HCT116 (cell line): ENCODE data around the gene TNKS1BP1. TPM values are rescaled to one million over a fixed set of nuclear protein-coding genes. Genes with fewer than 3 reads are reported as not detected.
A peak's percentile ranks its signal among the peaks of the same experiment; 100 is the strongest.

Experiments
- ATAC-seq: fragments of 200-7000 bp; cut with Tn5 transposase; 2 replicates; pipeline ENCODE4 v1.9.1; 2020; ENCODE audit warnings: mild to moderate bottlenecking, moderate library complexity
- BruUV-seq: library from RNA; stranded (reverse); fragments of 400-500 nt; replicated peaks from 2 replicates; lab custom pipeline; 2021; lab: Mats Ljungman, UMichigan
- CTCF ChIA-PET: fragments of 300-600 bp; sonication (Branson Sonifier 250); formaldehyde crosslinking; loops from one replicate; lab custom pipeline; 2021; ENCODE audit warnings: antibody characterized with exemption; lab: Charles Lee
- POLR2A ChIA-PET: fragments of 300-600, 350-600 bp; sonication (Branson Sonifier 250); formaldehyde crosslinking; loops from one replicate; lab custom pipeline; 2021; ENCODE audit warnings: antibody characterized with exemption; lab: Charles Lee
- RAD21 ChIA-PET, 2 experiments: fragments of 300-600 bp; sonication (Branson Sonifier 250); formaldehyde crosslinking; loops; one replicate each; lab custom pipeline; 2023; ENCODE audit warnings: low total read pairs in 2 of 2; ENCODE audit not compliant: uncharacterized antibody in 2 of 2, unreplicated experiment in 2 of 2, low non-redundant PET in 1 of 2; lab: Charles Lee
- DNase-seq: peaks from one replicate; pipeline ENCODE4 v3.0.0-alpha.2; 2010; ENCODE audit warnings: low read depth, low spot score
- H2AFZ ChIP-seq: fragments of 200-600 bp; shearing (Covaris generic), sonication (generic); 2 replicates; pipeline ENCODE4 v1.6.1; 2017; ENCODE audit warnings: low read depth, mixed run types, mixed read lengths, antibody characterized with exemption, low read length; ENCODE audit not compliant: poor library complexity, severe bottlenecking
- H3K27ac ChIP-seq: 2 replicates; pipeline ENCODE4 v1.5.1; 2012; ENCODE audit warnings: low read depth, low read length
- H3K27me3 ChIP-seq: fragments of 200-600 bp; sonication (generic); 2 replicates; pipeline ENCODE4 v1.6.1; 2016; ENCODE audit warnings: mixed run types, low read length, mixed read lengths; ENCODE audit not compliant: insufficient read depth
- H3K36me3 ChIP-seq, 2 experiments: fragments of 200-500 bp in 1 of 2; fragments of 200-600 bp in 1 of 2; sonication (Bioruptor generic) in 1 of 2; sonication (generic) in 1 of 2; 2 replicates each; pipeline versions ENCODE4 v1.5.1 to v1.6.1; 2014 to 2016; ENCODE audit warnings: low read length in 2 of 2, inconsistent platforms in 1 of 2, mixed read lengths in 1 of 2, mixed run types in 1 of 2; ENCODE audit not compliant: insufficient read depth in 2 of 2, control insufficient read depth in 1 of 2
- H3K4me1 ChIP-seq, 2 experiments: fragments of 200-600 bp in 1 of 2; sonication (generic) in 1 of 2; 2 replicates each; pipeline versions ENCODE4 v1.5.1 to v1.6.1; 2012 to 2017; ENCODE audit warnings: low read length in 2 of 2, inconsistent platforms in 1 of 2, mild to moderate bottlenecking in 1 of 2, mixed read lengths in 1 of 2, mixed run types in 1 of 2, moderate library complexity in 1 of 2; ENCODE audit not compliant: insufficient read depth in 2 of 2, control insufficient read depth in 1 of 2
- H3K4me2 ChIP-seq: fragments of 200-600 bp; sonication (generic); 2 replicates; pipeline ENCODE4 v1.6.1; 2017; ENCODE audit warnings: mixed run types, low read length, mixed read lengths
- H3K4me3 ChIP-seq, 2 experiments: fragments of 200-600 bp in 1 of 2; sonication (generic) in 1 of 2; replicated peaks in 1 of 2; 2 replicates each; pipeline ENCODE4 v1.5.1; 2011 to 2016; ENCODE audit warnings: low read length in 2 of 2, control low read depth in 1 of 2, low read depth in 1 of 2, mild to moderate bottlenecking in 1 of 2, mixed read lengths in 1 of 2, mixed run types in 1 of 2
- H3K79me2 ChIP-seq: fragments of 200-600 bp; sonication (generic); 2 replicates; pipeline ENCODE4 v1.6.1; 2017; ENCODE audit warnings: mild to moderate bottlenecking, mixed run types, low read length, moderate library complexity, mixed read lengths; ENCODE audit not compliant: insufficient read depth
- H3K9ac ChIP-seq: fragments of 200-600 bp; sonication (generic); 2 replicates; pipeline ENCODE4 v1.6.1; 2016; ENCODE audit warnings: low read length, mixed read lengths
- H3K9me2 ChIP-seq: fragments of 200-600 bp; sonication (generic), shearing (Covaris generic); 2 replicates; pipeline ENCODE4 v1.6.1; 2017; ENCODE audit warnings: mixed run types, mild to moderate bottlenecking, moderate library complexity; ENCODE audit not compliant: insufficient read depth
- H3K9me3 ChIP-seq, 2 experiments: fragments of 200-500 bp in 1 of 2; fragments of 200-600 bp in 1 of 2; sonication (Bioruptor generic) in 1 of 2; sonication (generic) in 1 of 2; 2 replicates each; pipeline ENCODE4 v1.6.1; 2014 to 2017; ENCODE audit warnings: low read length in 2 of 2, mixed read lengths in 2 of 2, inconsistent platforms in 1 of 2, low read depth in 1 of 2, mild to moderate bottlenecking in 1 of 2, mixed run types in 1 of 2, moderate library complexity in 1 of 2; ENCODE audit not compliant: control insufficient read depth in 1 of 2, insufficient read depth in 1 of 2
- H4K20me1 ChIP-seq: fragments of 200-600 bp; sonication (generic), shearing (Covaris generic); 2 replicates; pipeline ENCODE4 v1.6.1; 2017; ENCODE audit warnings: mixed run types, mild to moderate bottlenecking, moderate library complexity; ENCODE audit not compliant: insufficient read depth
- CBX3 ChIP-seq: IDR thresholded peaks from 2 replicates; pipeline ENCODE4 v1.6.1; 2012; ENCODE audit warnings: low read depth
- CTCF ChIP-seq, 3 experiments: fragments of 200-600 bp in 1 of 3; sonication (generic) in 1 of 3; IDR thresholded peaks in 2 of 3; conservative IDR thresholded peaks in 1 of 3; 2 replicates each; pipeline ENCODE4 v1.5.1; 2012 to 2017; ENCODE audit warnings: low read depth in 2 of 3, low read length in 2 of 3, antibody characterized with exemption in 1 of 3, borderline replicate concordance in 1 of 3, control low read depth in 1 of 3, mild to moderate bottlenecking in 1 of 3, mixed read lengths in 1 of 3, mixed run types in 1 of 3, moderate library complexity in 1 of 3; ENCODE audit not compliant: insufficient read depth in 1 of 3
- EGR1 ChIP-seq: IDR thresholded peaks from 2 replicates; pipeline ENCODE4 v1.6.1; 2012; ENCODE audit warnings: low read depth
- ELF1 ChIP-seq: IDR thresholded peaks from 2 replicates; pipeline ENCODE4 v1.6.1; 2012; ENCODE audit warnings: low read depth, borderline replicate concordance
- EZH2 ChIP-seq: fragments of 200-600 bp; sonication (generic); IDR thresholded peaks from 2 replicates; pipeline ENCODE4 v1.6.1; 2017; ENCODE audit warnings: antibody characterized with exemption, mixed run types
- EZH2phosphoT487 ChIP-seq: fragments of 200-600 bp; IDR thresholded peaks from 2 replicates; pipeline ENCODE4 v1.6.1; 2018; ENCODE audit warnings: antibody characterized with exemption, borderline replicate concordance
- JUND ChIP-seq: IDR thresholded peaks from 2 replicates; pipeline ENCODE4 v1.6.1; 2012
- REST ChIP-seq: IDR thresholded peaks from 2 replicates; pipeline ENCODE4 v1.6.1; 2012; ENCODE audit warnings: low read depth
- SRF ChIP-seq: IDR thresholded peaks from 2 replicates; pipeline ENCODE4 v1.6.1; 2012; ENCODE audit warnings: low read depth
- TCF7L2 ChIP-seq: IDR thresholded peaks from 2 replicates; pipeline ENCODE4 v1.7.0; 2011; ENCODE audit warnings: borderline replicate concordance, inconsistent platforms; ENCODE audit not compliant: insufficient read depth, insufficient read length; ENCODE audit errors: extremely low read depth
- YY1 ChIP-seq: IDR thresholded peaks from 2 replicates; pipeline ENCODE4 v1.6.1; 2011; ENCODE audit warnings: low read length, low read depth, moderate library complexity, mild to moderate bottlenecking; ENCODE audit not compliant: insufficient replicate concordance; ENCODE audit errors: extremely low read depth
- ZBTB33 ChIP-seq: IDR thresholded peaks from 2 replicates; pipeline ENCODE4 v1.6.1; 2011; ENCODE audit warnings: mild to moderate bottlenecking, low read length, moderate library complexity; ENCODE audit not compliant: insufficient replicate concordance; ENCODE audit errors: extremely low read depth
- intact Hi-C: fragments of 100-400 bp; cut with micrococcal nuclease; formaldehyde crosslinking; loops from 2 replicates; pipeline ENCODE4 v1.10.0; 2022
- total RNA-seq: library from RNA; stranded (reverse); gene quantifications from one replicate; pipeline ENCODE4 v1.2.1, GENCODE V29; 2021; ENCODE audit not compliant: unreplicated experiment

The TNKS1BP1 gene
- total RNA-seq, 1 experiment from 2014 or later = 77.6 TPM

- ChIA-PET RAD21 (no interaction called here), CTCF (no interaction called here), POLR2A (no interaction called here)
- H3K9me2 ChIP-seq = no peaks in the 10 kb centered on the region
- DNase-seq (no peak), ATAC-seq (no peak)
- peaks cover 46 to 70% of the 10 kb centered on the region in 2 experiments for H3K36me3 ChIP-seq
- H3K4me1 ChIP-seq = peaks cover 17 to 35% of the 10 kb centered on the region in 2 experiments
- H3K9ac ChIP-seq = no peak overlapping the region
- H3K79me2 ChIP-seq = peaks cover 64% of the 10 kb centered on the region
- no peaks in the 10 kb centered on the region for H3K27me3 ChIP-seq
- no peak overlapping the region for H3K4me2 ChIP-seq
- H3K9me3 ChIP-seq = no peaks in the 10 kb centered on the region
- H3K27ac ChIP-seq = no peak overlapping the region
- no TSS peak for BruUV-seq
- no peak overlapping the region for H3K4me3 ChIP-seq
- H2AFZ ChIP-seq = no peak overlapping the region
- intact Hi-C loops = no loop called here
- TF ChIP-seq ZBTB33 (no peak), TCF7L2 (no peak)
- H4K20me1 ChIP-seq = no peaks in the 10 kb centered on the region
Observed at GRCh38 chr11:57327721-57328120, 3.0 kb upstream of the TNKS1BP1 start.

- BruUV-seq = no TSS peak
- Histone ChIP-seq H3K4me3 (peak overlapping the region; percentile 54 to 75), H3K79me2 (peaks cover 57% of the 10 kb centered on the region), H3K27ac (peak overlapping the region; percentile 78), H3K36me3 (peaks cover 37 to 54% of the 10 kb centered on the region in 2 experiments), H3K27me3 (no peaks in the 10 kb centered on the region), H3K9me3 (no peaks in the 10 kb centered on the region), H3K4me1 (peaks cover 33 to 53% of the 10 kb centered on the region in 2 experiments), H3K9me2 (no peaks in the 10 kb centered on the region), H3K4me2 (peak overlapping the region; percentile 96), H2AFZ (no peak overlapping the region), H3K9ac (peak overlapping the region; percentile 63), H4K20me1 (no peaks in the 10 kb centered on the region)
- DNase-seq (no peak), ATAC-seq (no peak)
- ChIA-PET RAD21 (no interaction called here), POLR2A (interaction anchor here (0.7 to 6.5 kb wide), 6 partner anchors 10 to 460 kb away, joined by 3 to 42 read pairs (median 4); partner anchors contain the start of gene SSRP1), CTCF (interaction anchor here (1.1 to 1.3 kb wide), 3 partner anchors 10 to 24 kb away, joined by 3 to 4 read pairs (median 4); partner anchors contain the start of gene SSRP1)
- intact Hi-C loops = loop anchor here (1.0 kb wide), 1 partner anchor 10 kb away; the partner anchor contains the start of gene SSRP1
- TF ChIP-seq REST (no peak), EGR1 (no peak), CTCF (IDR thresholded peaks at IDR 0.05 in 2 of 3, conservative IDR thresholded peaks at IDR 0.05 in 1 of 3; ENCODE audit: borderline replicate concordance in 1 of 3, insufficient read depth in 1 of 3, low read depth in 2 of 3, low read length in 2 of 3) (no peak), SRF (no peak), JUND (no peak), YY1 (no peak), EZH2phosphoT487 (no peak), CBX3 (no peak), ELF1 (no peak), EZH2 (no peak)
Observed at GRCh38 chr11:57325735-57326048, 940 bp upstream of the TNKS1BP1 start.
